Measurements from ENCODE around the gene HUNK. TPM values are rescaled to one million over a fixed set of nuclear protein-coding genes. Genes with fewer than 3 reads are reported as not detected.

HUNK gene
- total RNA-seq, 4 donors from 2014 or later, result 0.42 to 3.2 (median 1.0) TPM

- DNase-seq (ENCODE audit: extremely low spot score), result no peak
- intact Hi-C loops (cut with DNase I), result no loop called here
- Histone ChIP-seq H3K27me3 (peaks cover 0 to 10% (median 0%) of the 10 kb centered on the region in 4 donors), H3K9me3 (peaks cover 0 to 6% (median 0%) of the 10 kb centered on the region in 4 donors), H3K36me3 (no peaks in the 10 kb centered on the region), H3K27ac (replicated peaks in 1 of 4) (no peak overlapping the region), H3K4me3 (no peak overlapping the region), H3K4me1 (peaks cover 0 to 11% (median 10%) of the 10 kb centered on the region in 4 donors)
- 79% methylated on average over 7 of the region's 7 CpGs for WGBS
- TF ChIP-seq POLR2A (IDR thresholded peaks at IDR 0.05; ENCODE audit: low read depth) (no peak), EP300 (IDR thresholded peaks at IDR 0.05) (no peak), CTCF (IDR thresholded peaks at IDR 0.05) (no peak), POLR2AphosphoS5 (IDR thresholded peaks at IDR 0.05) (no peak)
Measured at GRCh38 chr21:31929548-31929947, 56.7 kb downstream of the HUNK start.

GRCh38 chr21:31930001-31930400, 57.2 kb downstream of the HUNK start:
- intact Hi-C loops (cut with DNase I), result no loop called here
- TF ChIP-seq POLR2A (IDR thresholded peaks at IDR 0.05; ENCODE audit: low read depth) (no peak), CTCF (IDR thresholded peaks at IDR 0.05) (no peak), POLR2AphosphoS5 (IDR thresholded peaks at IDR 0.05) (no peak), EP300 (IDR thresholded peaks at IDR 0.05) (no peak)
- WGBS, result 94% methylated on average over 7 of the region's 7 CpGs
- Histone ChIP-seq H3K4me1 (peaks cover 0 to 11% (median 10%) of the 10 kb centered on the region in 4 donors), H3K4me3 (no peak overlapping the region), H3K36me3 (no peaks in the 10 kb centered on the region), H3K27ac (replicated peaks in 1 of 4) (no peak overlapping the region), H3K27me3 (peaks cover 0 to 10% (median 0%) of the 10 kb centered on the region in 4 donors), H3K9me3 (peaks cover 0 to 6% (median 0%) of the 10 kb centered on the region in 4 donors)
- no peak for DNase-seq (ENCODE audit: extremely low spot score)

GRCh38 chr21:31931644-31932469, 59.0 kb downstream of the HUNK start:
- 95% methylated on average over 23 of the region's 23 CpGs for WGBS
- TF ChIP-seq POLR2A (IDR thresholded peaks at IDR 0.05; ENCODE audit: low read depth), result no peak
- TF ChIP-seq CTCF (IDR thresholded peaks at IDR 0.05), result no peak
- no peak for TF ChIP-seq EP300 (IDR thresholded peaks at IDR 0.05)
- no peaks in the 10 kb centered on the region for H3K36me3 ChIP-seq

GRCh38 chr21:31932470-31932764, 59.6 kb downstream of the HUNK start:
- H3K27ac ChIP-seq (replicated peaks in 1 of 4), result no peak overlapping the region
- H3K4me1 ChIP-seq, result peaks cover 0 to 10% (median 9%) of the 10 kb centered on the region in 4 donors
- no peak overlapping the region for H3K4me3 ChIP-seq
- no peak for DNase-seq (ENCODE audit: extremely low spot score)
- intact Hi-C loops (cut with DNase I), result no loop called here
- H3K9me3 ChIP-seq, result no peaks in the 10 kb centered on the region
- peaks cover 0 to 10% (median 0%) of the 10 kb centered on the region in 4 donors for H3K27me3 ChIP-seq
- H3K36me3 ChIP-seq, result no peaks in the 10 kb centered on the region
- 100% methylated on average over 1 of the region's 1 CpG for WGBS
- no peak for TF ChIP-seq POLR2AphosphoS5 (IDR thresholded peaks at IDR 0.05)
- TF ChIP-seq EP300 (IDR thresholded peaks at IDR 0.05), result no peak
- TF ChIP-seq CTCF (IDR thresholded peaks at IDR 0.05), result no peak
- no peak for TF ChIP-seq POLR2A (IDR thresholded peaks at IDR 0.05; ENCODE audit: low read depth)

More at GRCh38 chr21:31931644-31932469, 59.0 kb downstream of the HUNK start:
- no peak for DNase-seq (ENCODE audit: extremely low spot score)
- Histone ChIP-seq H3K4me3 (no peak overlapping the region), H3K9me3 (no peaks in the 10 kb centered on the region), H3K27ac (replicated peaks in 1 of 4) (no peak overlapping the region), H3K4me1 (peaks cover 0 to 11% (median 10%) of the 10 kb centered on the region in 4 donors), H3K27me3 (peaks cover 0 to 10% (median 0%) of the 10 kb centered on the region in 4 donors)
- intact Hi-C loops (cut with DNase I), result no loop called here
